Keratinocyte (primary cell): ENCODE data around the gene CA5A. TPM values are rescaled to one million over a fixed set of nuclear protein-coding genes. Genes with fewer than 3 reads are reported as not detected.
A peak's percentile ranks its signal among the peaks of the same experiment; 100 is the strongest.
"Not testable (repeated sequence)": the region's sequence is repeated elsewhere in the genome, so short reads cannot be mapped to it uniquely, and the experiment has no call there.

ENCODE experiments used
- DNase-seq: peaks from one replicate; pipeline ENCODE4 v3.0.0-alpha.2; 2011; ENCODE audit warnings: low read depth, missing footprints, low spot score
- FAIRE-seq: peaks from 2 replicates; lab custom pipeline; 2011; peaks lifted over from hg19 to GRCh38; lab: Jason Lieb, UNC
- H2AFZ ChIP-seq: 2 replicates; pipeline ENCODE4 v1.6.0; 2012; ENCODE audit warnings: low read length, control low read depth, inconsistent platforms; ENCODE audit not compliant: control insufficient read depth
- H3K27ac ChIP-seq: 2 replicates; pipeline ENCODE4 v1.5.1; 2011; ENCODE audit warnings: low read length; ENCODE audit not compliant: control insufficient read depth, insufficient read depth
- H3K27me3 ChIP-seq: 3 replicates; pipeline ENCODE4 v1.6.0; 2011; ENCODE audit warnings: low read length; ENCODE audit not compliant: control insufficient read depth, insufficient read depth; ENCODE audit errors: extremely low read depth
- H3K36me3 ChIP-seq, 2 experiments: 2 replicates in 1 of 2; 3 replicates in 1 of 2; pipeline ENCODE4 v1.5.1; 2011; ENCODE audit warnings: low read length in 2 of 2, mild to moderate bottlenecking in 1 of 2; ENCODE audit not compliant: control insufficient read depth in 2 of 2, insufficient read depth in 2 of 2; ENCODE audit errors: extremely low read depth in 1 of 2
- H3K4me1 ChIP-seq: 3 replicates; pipeline ENCODE4 v1.5.1; 2011; ENCODE audit warnings: low read length; ENCODE audit not compliant: control insufficient read depth, insufficient read depth; ENCODE audit errors: extremely low read depth
- H3K4me2 ChIP-seq: 3 replicates; pipeline ENCODE4 v1.6.0; 2011; ENCODE audit warnings: low read depth, low read length; ENCODE audit not compliant: control insufficient read depth, insufficient read depth; ENCODE audit errors: extremely low read depth
- H3K4me3 ChIP-seq, 3 experiments: fragments of 200-600 bp in 1 of 3; sonication (generic) in 1 of 3; 2 replicates in 2 of 3; 3 replicates in 1 of 3; pipeline ENCODE4 v1.5.1; 2011 to 2016; ENCODE audit warnings: low read length in 3 of 3, mild to moderate bottlenecking in 3 of 3, control low read depth in 2 of 3, inconsistent platforms in 1 of 3, low read depth in 1 of 3, mixed read lengths in 1 of 3, mixed run types in 1 of 3, moderate library complexity in 1 of 3; ENCODE audit not compliant: control insufficient read depth in 2 of 3, insufficient read depth in 2 of 3; ENCODE audit errors: extremely low read depth in 1 of 3
- H3K79me2 ChIP-seq: 2 replicates; pipeline ENCODE4 v1.6.0; 2012; ENCODE audit warnings: low read length; ENCODE audit not compliant: control insufficient read depth, insufficient read depth
- H3K9ac ChIP-seq: 3 replicates; pipeline ENCODE4 v1.6.0; 2011; ENCODE audit warnings: low read length; ENCODE audit not compliant: control insufficient read depth, insufficient read depth; ENCODE audit errors: extremely low read depth
- H3K9me1 ChIP-seq: 3 replicates; pipeline ENCODE4 v1.6.0; 2011; ENCODE audit warnings: low read length; ENCODE audit not compliant: control insufficient read depth, insufficient read depth; ENCODE audit errors: extremely low read depth
- H3K9me3 ChIP-seq: 2 replicates; pipeline ENCODE4 v1.5.1; 2012; ENCODE audit warnings: low read depth, low read length; ENCODE audit not compliant: control insufficient read depth
- H4K20me1 ChIP-seq: 3 replicates; pipeline ENCODE4 v1.6.0; 2011; ENCODE audit warnings: low read length; ENCODE audit not compliant: control insufficient read depth, insufficient read depth; ENCODE audit errors: extremely low read depth
- EZH2 ChIP-seq: IDR thresholded peaks from one replicate; pipeline ENCODE4 v1.6.1; 2012; ENCODE audit warnings: inconsistent platforms, mild to moderate bottlenecking, low read length, moderate library complexity
- dilution Hi-C: fragments of 300-500 bp; cut with MboI; formaldehyde crosslinking; loops from one replicate; pipeline ENCODE4 v1.7.0; 2020; ENCODE audit warnings: low sequenced_read_pairs; ENCODE audit not compliant: extremely low pct_ligation_motif_present
- polyA plus RNA-seq, 5 experiments: library from polyadenylated mRNA; depleted of rRNA in 3 of 5; stranded (reverse) in 3 of 5; stranded (forward) in 1 of 5; unstranded in 1 of 5; fragments of >200 nt; gene quantifications; 1 replicate in 1 of 5; 2 replicates in 3 of 5; 3 replicates in 1 of 5; pipeline versions ENCODE4 v1.2.1 to v1.2.3, GENCODE V29; 2011 to 2012; ENCODE audit warnings: missing spikeins in 2 of 5, low read depth in 1 of 5, low replicate concordance in 1 of 5
- TF ChIP-seq, protein P1 (sequence below), 3 experiments: IDR thresholded peaks in 1 of 3; conservative IDR thresholded peaks in 1 of 3; optimal IDR thresholded peaks in 1 of 3; 2 replicates in 2 of 3; 3 replicates in 1 of 3; pipeline versions ENCODE3 to v1.5.1; 2011; ENCODE audit warnings: low read length in 3 of 3, mild to moderate bottlenecking in 3 of 3, moderate library complexity in 2 of 3, control low read depth in 1 of 3, inconsistent platforms in 1 of 3; ENCODE audit not compliant: insufficient read depth in 2 of 3; ENCODE audit errors: extremely low read depth in 1 of 3

The CA5A gene
- polyA plus RNA-seq, 1 donor (not counting 4 experiments of a cell fraction or from before 2014, with no cell fraction given): not detected

- no peaks in the 10 kb centered on the region for H4K20me1 ChIP-seq
- H3K9me1 ChIP-seq: no peaks in the 10 kb centered on the region
- DNase-seq (no peak), FAIRE-seq (no peak)
- no peaks in the 10 kb centered on the region for H3K9me3 ChIP-seq
- H3K36me3 ChIP-seq: no peaks in the 10 kb centered on the region
- H3K9ac ChIP-seq: no peak overlapping the region
- H2AFZ ChIP-seq: no peak overlapping the region
- H3K4me2 ChIP-seq: no peak overlapping the region
- no peak overlapping the region for H3K4me3 ChIP-seq
- H3K27ac ChIP-seq: no peak overlapping the region
- peaks cover 5% of the 10 kb centered on the region for H3K4me1 ChIP-seq
- peaks cover 6% of the 10 kb centered on the region for H3K27me3 ChIP-seq
- dilution Hi-C loops: no loop called here
- H3K79me2 ChIP-seq: no peaks in the 10 kb centered on the region
- TF ChIP-seq, protein P1, sequence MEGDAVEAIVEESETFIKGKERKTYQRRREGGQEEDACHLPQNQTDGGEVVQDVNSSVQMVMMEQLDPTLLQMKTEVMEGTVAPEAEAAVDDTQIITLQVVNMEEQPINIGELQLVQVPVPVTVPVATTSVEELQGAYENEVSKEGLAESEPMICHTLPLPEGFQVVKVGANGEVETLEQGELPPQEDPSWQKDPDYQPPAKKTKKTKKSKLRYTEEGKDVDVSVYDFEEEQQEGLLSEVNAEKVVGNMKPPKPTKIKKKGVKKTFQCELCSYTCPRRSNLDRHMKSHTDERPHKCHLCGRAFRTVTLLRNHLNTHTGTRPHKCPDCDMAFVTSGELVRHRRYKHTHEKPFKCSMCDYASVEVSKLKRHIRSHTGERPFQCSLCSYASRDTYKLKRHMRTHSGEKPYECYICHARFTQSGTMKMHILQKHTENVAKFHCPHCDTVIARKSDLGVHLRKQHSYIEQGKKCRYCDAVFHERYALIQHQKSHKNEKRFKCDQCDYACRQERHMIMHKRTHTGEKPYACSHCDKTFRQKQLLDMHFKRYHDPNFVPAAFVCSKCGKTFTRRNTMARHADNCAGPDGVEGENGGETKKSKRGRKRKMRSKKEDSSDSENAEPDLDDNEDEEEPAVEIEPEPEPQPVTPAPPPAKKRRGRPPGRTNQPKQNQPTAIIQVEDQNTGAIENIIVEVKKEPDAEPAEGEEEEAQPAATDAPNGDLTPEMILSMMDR (optimal IDR thresholded peaks at IDR 0.05 in 1 of 3, IDR thresholded peaks at IDR 0.05 in 1 of 3, conservative IDR thresholded peaks at IDR 0.05 in 1 of 3; ENCODE audit: extremely low read depth in 1 of 3, insufficient read depth in 2 of 3, low read length in 3 of 3): no peak
- TF ChIP-seq EZH2: no peak
Measured at GRCh38 chr16:87914812-87915211, 21.5 kb downstream of the CA5A start.

DNA sequence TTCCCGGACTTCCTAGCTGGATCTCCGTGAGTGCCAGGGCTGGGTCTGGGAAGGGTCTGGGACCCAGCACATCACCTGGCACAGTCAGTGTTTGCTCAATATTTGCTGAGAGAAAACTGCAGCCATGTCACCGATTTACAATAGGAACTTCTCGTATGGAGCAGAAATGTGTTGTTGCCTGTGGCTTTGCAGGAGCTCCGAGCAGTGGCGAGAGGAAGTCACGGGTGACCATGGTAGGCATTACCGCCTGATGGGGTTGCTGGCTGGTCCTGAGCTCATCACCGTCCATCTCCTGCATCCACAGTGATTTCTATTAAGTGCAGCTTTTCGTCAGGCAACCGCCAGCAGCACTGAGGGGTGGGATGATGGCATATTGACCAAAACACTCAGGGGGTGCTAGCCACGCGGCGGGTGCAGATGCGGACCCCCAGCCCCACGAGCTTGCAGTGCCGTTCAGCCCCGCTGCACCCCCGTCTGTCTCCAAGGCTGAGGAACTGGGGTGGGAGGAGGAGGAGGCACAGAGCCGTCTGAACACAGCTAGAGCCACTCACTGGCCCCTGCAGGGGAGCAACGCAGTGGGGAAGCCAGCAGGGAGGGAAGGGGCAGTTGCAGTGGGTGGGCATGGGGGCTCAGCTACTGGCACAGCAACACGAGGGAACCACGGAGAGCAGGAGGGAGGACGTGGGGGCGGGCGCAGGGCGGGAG is 22.2 kb downstream of the CA5A start:
- H3K4me1 ChIP-seq, H3K4me2 ChIP-seq, H3K79me2 ChIP-seq, H3K27me3 ChIP-seq, DNase-seq, H3K36me3 ChIP-seq, H3K9me3 ChIP-seq, FAIRE-seq, H3K9ac ChIP-seq, H2AFZ ChIP-seq, H3K4me3 ChIP-seq, H3K9me1 ChIP-seq, H4K20me1 ChIP-seq, H3K27ac ChIP-seq, dilution Hi-C loops: not testable (repeated sequence)

- H3K27me3 ChIP-seq, H3K27ac ChIP-seq: not testable (repeated sequence)
Measured at GRCh38 chr16:87912691-87913090, 23.6 kb downstream of the CA5A start.

GRCh38 chr16:87911106-87911763 is 25.1 kb downstream of the CA5A start:
- H4K20me1 ChIP-seq, H3K4me1 ChIP-seq, H3K36me3 ChIP-seq, H3K4me2 ChIP-seq, H3K9me3 ChIP-seq, H2AFZ ChIP-seq, H3K79me2 ChIP-seq, DNase-seq, dilution Hi-C loops, H3K27ac ChIP-seq, H3K9ac ChIP-seq, H3K9me1 ChIP-seq, H3K4me3 ChIP-seq: not testable (repeated sequence)
- H3K27me3 ChIP-seq: peaks cover 11% of the 10 kb centered on the region
- peak; percentile 52 for FAIRE-seq

More at GRCh38 chr16:87912691-87913090, 23.6 kb downstream of the CA5A start:
- H3K79me2 ChIP-seq, DNase-seq, H3K4me3 ChIP-seq, H3K4me2 ChIP-seq, H2AFZ ChIP-seq, H3K9me3 ChIP-seq, H3K9me1 ChIP-seq, H3K36me3 ChIP-seq, FAIRE-seq, dilution Hi-C loops, H4K20me1 ChIP-seq, H3K9ac ChIP-seq, H3K4me1 ChIP-seq: not testable (repeated sequence)
